DMS114 treated with DMSO at 0.1 percent for 48 hours (cell line): Measurements from ENCODE around the gene VPS13C.

Experiments used
- DNase-seq: peaks from one replicate; lab custom pipeline; 2025; ENCODE audit not compliant: unreplicated experiment; lab: John Stamatoyannopoulos, UW

VPS13C gene

GRCh38 chr15:62060113-62060895 is at the start of gene VPS13C:
TSS of gene VPS13C (minus strand) at chr15:62060447. CDS start at chr15:62060374, 73 bp downstream.
- peak; percentile 91 for DNase-seq

GRCh38 chr15:62109437-62109836 is 49.2 kb upstream of the VPS13C start:
- no peak for DNase-seq

GRCh38 chr15:62108411-62108810 is 48.2 kb upstream of the VPS13C start:
- no peak for DNase-seq

GRCh38 chr15:62107571-62108121 is 47.4 kb upstream of the VPS13C start:
- no peak for DNase-seq

GRCh38 chr15:62106096-62106495 is 45.8 kb upstream of the VPS13C start:
- DNase-seq = no peak

- no peak for DNase-seq
Observed at GRCh38 chr15:62105266-62105665, 45.0 kb upstream of the VPS13C start.

GRCh38 chr15:62104846-62105245 is 44.6 kb upstream of the VPS13C start:
- no peak for DNase-seq

- no peak for DNase-seq
Observed at GRCh38 chr15:62104401-62104800, 44.2 kb upstream of the VPS13C start.

- no peak for DNase-seq
Observed at GRCh38 chr15:62103431-62103830, 43.2 kb upstream of the VPS13C start.

- no peak for DNase-seq
Observed at GRCh38 chr15:62099094-62099601, 38.9 kb upstream of the VPS13C start.

- no peak for DNase-seq
Observed at GRCh38 chr15:62094388-62094787, 34.1 kb upstream of the VPS13C start.

GRCh38 chr15:62093809-62094208 is 33.6 kb upstream of the VPS13C start:
- DNase-seq = no peak

- no peak for DNase-seq
Observed at GRCh38 chr15:62090988-62091387, 30.7 kb upstream of the VPS13C start.

- no peak for DNase-seq
Observed at GRCh38 chr15:62089616-62090015, 29.4 kb upstream of the VPS13C start.

- no peak for DNase-seq
Observed at GRCh38 chr15:62088353-62088693, 28.1 kb upstream of the VPS13C start.

GRCh38 chr15:62087671-62088352 is 27.6 kb upstream of the VPS13C start:
- no peak for DNase-seq

- no peak for DNase-seq
Observed at GRCh38 chr15:62085740-62086139, 25.5 kb upstream of the VPS13C start.

GRCh38 chr15:62083194-62084154 is 23.2 kb upstream of the VPS13C start:
- no peak for DNase-seq

GRCh38 chr15:62079594-62079993 is 19.3 kb upstream of the VPS13C start:
- DNase-seq = no peak

- no peak for DNase-seq
Observed at GRCh38 chr15:62075595-62076277, 15.5 kb upstream of the VPS13C start.
